COLO829 (cell line): ENCODE results near the gene RAD51AP1.
A peak's percentile ranks its signal among the peaks of the same experiment; 100 is the strongest.

Experiments
- DNase-seq: peaks from one replicate; pipeline ENCODE4 v3.0.0; 2012; ENCODE audit warnings: low spot score

Gene RAD51AP1

GRCh38 chr12:4591180-4591687, 52.5 kb downstream of the RAD51AP1 start:
- no peak for DNase-seq

DNA sequence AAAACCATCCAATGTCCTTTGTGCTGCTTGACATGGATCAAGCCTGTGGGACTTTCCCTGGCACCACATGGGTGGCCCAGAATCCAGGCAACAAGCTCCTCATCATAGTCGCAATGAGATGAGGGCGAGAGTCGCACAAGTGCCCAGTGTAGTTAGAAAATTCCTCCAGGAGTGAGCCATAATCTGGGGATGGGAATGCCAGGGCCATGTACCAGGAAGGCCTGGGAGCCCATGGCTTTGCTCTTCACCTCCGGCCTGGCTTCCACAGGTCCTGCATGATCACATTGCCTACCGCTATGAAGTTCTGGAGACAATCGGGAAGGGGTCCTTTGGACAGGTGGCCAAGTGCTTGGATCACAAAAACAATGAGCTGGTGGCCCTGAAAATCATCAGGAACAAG, 57.2 kb downstream of the RAD51AP1 start:
- no peak for DNase-seq

DNA sequence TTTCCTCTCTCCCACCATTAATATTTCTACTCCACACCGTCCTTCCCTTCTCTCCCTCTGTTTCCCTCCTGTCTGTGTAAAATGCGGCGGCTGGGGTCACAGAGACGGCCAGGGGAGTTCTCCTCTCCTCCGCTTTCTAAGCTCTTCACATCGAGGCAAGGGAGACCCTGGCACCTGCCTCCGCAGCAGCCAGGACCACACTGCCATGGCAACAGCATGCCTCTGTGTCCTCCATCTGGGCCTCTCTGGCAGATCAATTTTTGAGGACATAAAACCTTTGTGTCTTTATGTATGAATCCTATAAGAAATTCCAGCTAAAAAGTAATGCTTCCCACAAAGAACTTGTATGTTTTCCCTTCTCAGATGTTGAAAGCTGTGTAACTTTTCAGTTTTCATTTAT, 64.7 kb downstream of the RAD51AP1 start:
- DNase-seq, result no peak

- no peak for DNase-seq
Measured at GRCh38 chr12:4603946-4604345, 65.3 kb downstream of the RAD51AP1 start.

DNA sequence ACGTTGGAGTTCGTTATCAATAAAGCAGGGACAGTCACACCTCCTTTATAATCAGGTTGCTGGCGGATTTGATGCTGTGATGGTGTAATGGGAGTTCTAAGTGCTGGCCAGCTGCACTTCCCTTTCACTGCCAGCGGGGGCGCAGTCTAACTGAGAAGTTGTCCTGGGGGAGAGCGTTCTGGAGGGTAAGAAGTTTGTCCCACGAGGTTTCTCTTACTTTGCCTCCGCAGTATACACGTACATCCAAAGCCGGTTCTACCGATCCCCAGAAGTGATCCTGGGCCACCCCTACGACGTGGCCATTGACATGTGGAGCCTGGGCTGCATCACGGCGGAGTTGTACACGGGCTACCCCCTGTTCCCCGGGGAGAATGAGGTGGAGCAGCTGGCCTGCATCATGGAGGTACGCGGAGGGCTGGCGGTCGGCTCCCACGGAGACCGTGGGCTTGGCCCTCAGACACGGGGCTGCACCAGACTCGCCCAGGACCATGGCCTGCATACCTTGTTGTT, 66.0 kb downstream of the RAD51AP1 start:
- DNase-seq, result peak; percentile 73

DNA sequence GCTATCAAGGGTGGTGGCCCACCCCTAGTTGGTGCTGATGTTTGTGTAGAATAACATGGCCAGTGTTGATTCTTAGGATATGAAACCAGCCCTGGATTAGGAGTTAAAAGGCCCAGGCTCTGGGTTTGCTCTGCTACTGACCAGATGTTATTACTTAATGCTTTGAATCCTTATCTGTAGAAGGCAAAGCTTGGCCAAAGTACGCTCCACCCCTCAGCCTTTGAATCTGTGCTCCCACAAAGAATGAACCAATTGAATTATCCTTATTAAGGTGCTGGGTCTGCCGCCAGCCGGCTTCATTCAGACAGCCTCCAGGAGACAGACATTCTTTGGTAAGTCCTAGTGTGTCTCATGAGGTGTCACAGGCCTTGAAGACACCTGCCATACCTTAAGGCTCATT, 68.4 kb downstream of the RAD51AP1 start:
- no peak for DNase-seq

DNA sequence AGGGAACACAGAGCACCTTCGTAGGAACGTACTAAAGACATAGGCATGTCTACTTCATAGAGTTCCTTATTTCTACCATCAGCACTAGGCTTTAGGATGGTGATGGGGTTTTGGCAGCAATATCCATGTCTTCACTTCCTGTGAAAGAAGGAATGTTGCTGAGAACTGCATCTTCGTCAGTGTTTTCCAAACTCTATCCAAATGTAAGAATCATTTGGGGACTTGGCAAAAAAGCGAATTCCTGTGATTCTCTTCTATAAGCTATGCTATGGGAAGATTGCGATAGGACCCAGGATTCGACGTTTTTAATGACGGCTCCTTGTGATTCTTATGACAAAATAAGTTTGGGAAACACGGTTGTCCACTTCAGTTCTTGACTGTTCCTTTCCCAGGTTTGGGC, 70.4 kb downstream of the RAD51AP1 start:
- DNase-seq, result no peak
